Loucy (cell line): ENCODE data around the gene AHRR.

Source experiments
- H2AFZ ChIP-seq: fragments of 200-600 bp; sonication (generic); 2 replicates; pipeline ENCODE4 v1.6.0; 2016; ENCODE audit warnings: antibody characterized with exemption, mild to moderate bottlenecking, low read length, moderate library complexity
- H3F3A ChIP-seq: fragments of 200-600 bp; 2 replicates; pipeline ENCODE4 v1.6.0; 2016; ENCODE audit warnings: antibody characterized with exemption, low read depth, mild to moderate bottlenecking
- H3K27me3 ChIP-seq: fragments of 200-600 bp; sonication (generic); 2 replicates; pipeline ENCODE4 v1.6.1; 2014; ENCODE audit warnings: low read length, mild to moderate bottlenecking; ENCODE audit not compliant: insufficient read depth, poor library complexity, severe bottlenecking
- H3K36me3 ChIP-seq: fragments of 200-600 bp; sonication (generic); 2 replicates; pipeline ENCODE4 v1.6.1; 2016; ENCODE audit warnings: low read length; ENCODE audit not compliant: insufficient read depth
- H3K4me1 ChIP-seq: fragments of 200-600 bp; sonication (generic); 2 replicates; pipeline ENCODE4 v1.5.1; 2014; ENCODE audit warnings: low read length, mild to moderate bottlenecking; ENCODE audit not compliant: insufficient read depth, poor library complexity, severe bottlenecking
- H3K4me2 ChIP-seq: fragments of 200-600 bp; sonication (generic); 2 replicates; pipeline ENCODE4 v1.6.0; 2014; ENCODE audit warnings: antibody characterized with exemption, low read length, low read depth, mild to moderate bottlenecking; ENCODE audit not compliant: poor library complexity, severe bottlenecking
- H3K4me3 ChIP-seq: fragments of 200-600 bp; sonication (generic); 2 replicates; pipeline ENCODE4 v1.5.1; 2014; ENCODE audit warnings: low read length, mild to moderate bottlenecking, mixed read lengths; ENCODE audit not compliant: poor library complexity, severe bottlenecking
- H3K79me2 ChIP-seq: fragments of 200-600 bp; sonication (generic); 2 replicates; pipeline ENCODE4 v1.6.1; 2014; ENCODE audit warnings: low read length; ENCODE audit not compliant: insufficient read depth
- H3K9ac ChIP-seq: fragments of 200-600 bp; sonication (generic); 2 replicates; pipeline ENCODE4 v1.6.0; 2014; ENCODE audit warnings: mild to moderate bottlenecking, low read depth, low read length, moderate library complexity; ENCODE audit not compliant: poor library complexity, severe bottlenecking
- H3K9me2 ChIP-seq: fragments of 200-600 bp; sonication (generic); replicated peaks from 2 replicates; pipeline ENCODE4 v1.6.1; 2016; ENCODE audit warnings: low read depth, low read length, mixed read lengths
- H3K9me3 ChIP-seq: fragments of 200-600 bp; sonication (generic); 2 replicates; pipeline ENCODE4 v1.6.1; 2014; ENCODE audit warnings: mild to moderate bottlenecking, antibody characterized with exemption, low read length, low read depth; ENCODE audit not compliant: insufficient read depth
- H4K20me1 ChIP-seq: fragments of 200-600 bp; sonication (generic); 2 replicates; pipeline ENCODE4 v1.6.0; 2014; ENCODE audit warnings: antibody characterized with exemption, low read length, mild to moderate bottlenecking; ENCODE audit not compliant: insufficient read depth, poor library complexity, severe bottlenecking
- CTCF ChIP-seq: fragments of 200-600 bp; sonication (generic); conservative IDR thresholded peaks from 2 replicates; pipeline ENCODE4 v1.5.1; 2014; ENCODE audit warnings: mild to moderate bottlenecking, antibody characterized with exemption, low read length
- EZH2phosphoT487 ChIP-seq: fragments of 200-600 bp; IDR thresholded peaks from 2 replicates; pipeline ENCODE4 v1.6.1; 2018; ENCODE audit warnings: antibody characterized with exemption, mild to moderate bottlenecking, moderate library complexity, borderline replicate concordance

The AHRR gene

GRCh38 chr5:448766-449090 lies 127.2 kb downstream of the AHRR start:
- Histone ChIP-seq H4K20me1 (peaks cover 13% of the 10 kb centered on the region), H3K4me1 (peaks cover 35% of the 10 kb centered on the region), H2AFZ (no peak overlapping the region), H3K36me3 (peaks cover 58% of the 10 kb centered on the region; the same call in 1 of the 2 replicates), H3K79me2 (peaks cover 39% of the 10 kb centered on the region), H3K27me3 (no peaks in the 10 kb centered on the region), H3K4me2 (no peak overlapping the region), H3K9ac (no peak overlapping the region), H3K9me2 (no peaks in the 10 kb centered on the region), H3F3A (no peaks in the 10 kb centered on the region), H3K9me3 (peaks cover 16% of the 10 kb centered on the region; the same call in 1 of the 2 replicates), H3K4me3 (no peak overlapping the region)
- no peak for TF ChIP-seq EZH2phosphoT487
- TF ChIP-seq CTCF = no peak

- no peaks in the 10 kb centered on the region for H3K27me3 ChIP-seq
- H3K4me2 ChIP-seq = no peak overlapping the region
- no peaks in the 10 kb centered on the region for H3K9me2 ChIP-seq
- H3F3A ChIP-seq = no peaks in the 10 kb centered on the region
- peaks cover 16% of the 10 kb centered on the region; the same call in 1 of the 2 replicates for H3K9me3 ChIP-seq
- TF ChIP-seq EZH2phosphoT487 (no peak), CTCF (no peak)
- H3K9ac ChIP-seq = no peak overlapping the region
- H3K79me2 ChIP-seq = peaks cover 36% of the 10 kb centered on the region
- peaks cover 33% of the 10 kb centered on the region for H3K4me1 ChIP-seq
- no peak overlapping the region for H3K4me3 ChIP-seq
- H2AFZ ChIP-seq = no peak overlapping the region
- H4K20me1 ChIP-seq = peaks cover 9% of the 10 kb centered on the region
- peaks cover 62% of the 10 kb centered on the region; the same call in 1 of the 2 replicates for H3K36me3 ChIP-seq
These were observed 127.6 kb downstream of the AHRR start for GRCh38 chr5:449151-449550.

- H3K4me2 ChIP-seq = no peak overlapping the region
- peaks cover 68% of the 10 kb centered on the region; the same call in 1 of the 2 replicates for H3K36me3 ChIP-seq
- H3K27me3 ChIP-seq = no peaks in the 10 kb centered on the region
- peaks cover 13% of the 10 kb centered on the region for H4K20me1 ChIP-seq
- H3K79me2 ChIP-seq = peaks cover 45% of the 10 kb centered on the region; the same call in 1 of the 2 replicates
- peaks cover 27% of the 10 kb centered on the region for H3K4me1 ChIP-seq
- peaks cover 16% of the 10 kb centered on the region; the same call in 1 of the 2 replicates for H3K9me3 ChIP-seq
- no peak for TF ChIP-seq EZH2phosphoT487
- no peak for TF ChIP-seq CTCF
- H2AFZ ChIP-seq = no peak overlapping the region
- H3F3A ChIP-seq = no peaks in the 10 kb centered on the region
- no peak overlapping the region for H3K9ac ChIP-seq
- no peak overlapping the region for H3K4me3 ChIP-seq
- H3K9me2 ChIP-seq = no peaks in the 10 kb centered on the region
These were observed 130.3 kb downstream of the AHRR start for GRCh38 chr5:451587-452458.
